A549 (cell line): ENCODE measurements around the gene RNPS1. TPM values are rescaled to one million over a fixed set of nuclear protein-coding genes. Genes with fewer than 3 reads are reported as not detected.

Experiments used
- ATAC-seq, 2 experiments: fragments of 200-7000 bp in 1 of 2; fragments of >200 bp in 1 of 2; cut with Nextera tagmentation in 1 of 2; cut with Tn5 transposase in 1 of 2; 3 replicates each; pipeline versions ENCODE4 v1.8.0 to v1.9.1; 2018 to 2020; ENCODE audit warnings: mild to moderate bottlenecking in 1 of 2, moderate library complexity in 1 of 2
- CTCF ChIA-PET: fragments of 300-600 bp; sonication (Branson Sonifier 250); formaldehyde crosslinking; extraction: SDS; loops from one replicate; lab custom pipeline; 2021; ENCODE audit warnings: antibody characterized with exemption, inconsistent platforms; lab: Yijun Ruan, JAX
- POLR2A ChIA-PET: fragments of 350-600 bp; formaldehyde crosslinking; extraction: SDS; loops from one replicate; lab custom pipeline; 2021; ENCODE audit warnings: antibody characterized with exemption, inconsistent platforms; lab: Yijun Ruan, JAX
- DNase-seq, 2 experiments: peaks; one replicate each; pipeline versions ENCODE4 v3.0.0 to v3.0.0-alpha.2; 2011 to 2016; ENCODE audit warnings: low read depth in 1 of 2, low spot score in 1 of 2
- FAIRE-seq: peaks from 2 replicates; lab custom pipeline; 2011; peaks lifted over from hg19 to GRCh38; lab: Jason Lieb, UNC
- H3K27ac ChIP-seq, 2 experiments: fragments of >200 bp; sonication (Bioruptor Twin); formaldehyde crosslinking; 3 replicates each; pipeline ENCODE4 v1.5.1; 2016 to 2017
- H3K4me1 ChIP-seq: fragments of >200 bp; sonication (Bioruptor Twin); formaldehyde crosslinking; 3 replicates; pipeline ENCODE4 v1.6.1; 2016
- H3K4me2 ChIP-seq: fragments of >200 bp; sonication (Bioruptor Twin); formaldehyde crosslinking; 3 replicates; pipeline ENCODE4 v1.6.1; 2016
- H3K4me3 ChIP-seq: fragments of >200 bp; sonication (Bioruptor Twin); formaldehyde crosslinking; 3 replicates; pipeline ENCODE4 v1.5.1; 2016
- H3K9me3 ChIP-seq: fragments of >200 bp; sonication (Bioruptor Twin); formaldehyde crosslinking; 3 replicates; pipeline ENCODE4 v1.6.1; 2016
- CBX2 ChIP-seq: fragments of 200-600 bp; sonication (generic); IDR thresholded peaks from 2 replicates; pipeline ENCODE4 v1.6.1; 2016; ENCODE audit warnings: low read depth, mild to moderate bottlenecking, borderline replicate concordance
- EHF ChIP-seq: fragments of 250-450 bp; sonication (Bioruptor Pico); IDR thresholded peaks from 2 replicates; pipeline ENCODE4 v1.5.0; 2020; ENCODE audit warnings: mild to moderate bottlenecking
- EHMT2 ChIP-seq: fragments of 200-600 bp; sonication (generic); IDR thresholded peaks from 2 replicates; pipeline ENCODE4 v1.6.1; 2016; ENCODE audit warnings: antibody characterized with exemption, low read depth, mild to moderate bottlenecking, moderate library complexity
- EP300 ChIP-seq, 2 experiments: fragments of >200 bp; sonication (Bioruptor Twin); formaldehyde crosslinking; IDR thresholded peaks; 2 replicates in 1 of 2; 3 replicates in 1 of 2; pipeline ENCODE4 v1.6.1; 2016 to 2017
- FOSB ChIP-seq: fragments of 250-450 bp; sonication (Bioruptor Pico); IDR thresholded peaks from 2 replicates; pipeline ENCODE4 v1.5.0; 2020; ENCODE audit warnings: mild to moderate bottlenecking, moderate library complexity
- JUN ChIP-seq, 2 experiments: fragments of >200 bp; sonication (Bioruptor Twin); formaldehyde crosslinking; IDR thresholded peaks; 2 replicates in 1 of 2; 3 replicates in 1 of 2; pipeline ENCODE4 v1.6.1; 2016 to 2017
- KDM1A ChIP-seq: fragments of 200-600 bp; sonication (generic); IDR thresholded peaks from 2 replicates; pipeline ENCODE4 v1.6.1; 2016; ENCODE audit warnings: low read depth, mild to moderate bottlenecking
- MAFK ChIP-seq: fragments of 450-650 bp; IDR thresholded peaks from 2 replicates; pipeline ENCODE4 v1.6.1; 2014; ENCODE audit not compliant: partially characterized antibody
- MYC ChIP-seq: IDR thresholded peaks from 2 replicates; pipeline ENCODE4 v1.6.1; 2012; ENCODE audit warnings: mild to moderate bottlenecking, inconsistent platforms, low read length, improper control_type of control experiment, borderline replicate concordance
- NFE2L2 ChIP-seq: fragments of 150-350 bp; conservative IDR thresholded peaks from 2 replicates; pipeline ENCODE4 v1.6.1; 2014; ENCODE audit warnings: low read length
- NPAS2 ChIP-seq: fragments of 250-450 bp; sonication (Bioruptor Pico); IDR thresholded peaks from 2 replicates; pipeline ENCODE4 v1.8.0; 2022; ENCODE audit warnings: mild to moderate bottlenecking, moderate library complexity, borderline replicate concordance
- NR3C1 ChIP-seq: fragments of >200 bp; sonication (Bioruptor Twin); formaldehyde crosslinking; IDR thresholded peaks from 3 replicates; pipeline ENCODE4 v1.6.1; 2017
- PHF8 ChIP-seq: fragments of 200-600 bp; sonication (generic); IDR thresholded peaks from 2 replicates; pipeline ENCODE4 v1.6.1; 2016; ENCODE audit warnings: low read depth, mild to moderate bottlenecking, antibody characterized with exemption, moderate library complexity, borderline replicate concordance
- POLR2A ChIP-seq: IDR thresholded peaks from 2 replicates; pipeline ENCODE4 v1.6.1; 2012; ENCODE audit warnings: mild to moderate bottlenecking, low read length
- SMC3 ChIP-seq: fragments of >200 bp; sonication (Bioruptor Twin); formaldehyde crosslinking; IDR thresholded peaks from 3 replicates; pipeline ENCODE4 v1.6.1; 2018; ENCODE audit warnings: inconsistent platforms
- SREBF2 ChIP-seq: fragments of 450-650 bp; IDR thresholded peaks from 2 replicates; pipeline ENCODE4 v1.6.1; 2014; ENCODE audit warnings: mild to moderate bottlenecking, moderate library complexity
- TFCP2L1 ChIP-seq: fragments of 250-450 bp; sonication (Bioruptor Pico); IDR thresholded peaks from 2 replicates; pipeline ENCODE4 v1.5.0; 2021; ENCODE audit warnings: mild to moderate bottlenecking
- TP53 ChIP-seq: fragments of 250-450 bp; sonication (Bioruptor Pico); IDR thresholded peaks from 2 replicates; pipeline ENCODE4 v1.5.0; 2021; ENCODE audit warnings: mild to moderate bottlenecking, moderate library complexity
- ZC3H11A ChIP-seq: fragments of 450-650 bp; IDR thresholded peaks from 2 replicates; pipeline ENCODE4 v1.6.1; 2014; ENCODE audit warnings: antibody characterized with exemption, mild to moderate bottlenecking
- ZFP36 ChIP-seq: fragments of 450-650 bp; IDR thresholded peaks from 2 replicates; pipeline ENCODE4 v1.6.1; 2014; ENCODE audit warnings: borderline replicate concordance; ENCODE audit not compliant: partially characterized antibody
- ZNF302 ChIP-seq: fragments of 250-450 bp; sonication (Bioruptor Pico); IDR thresholded peaks from 2 replicates; pipeline ENCODE4 v1.9.0; 2021; ENCODE audit warnings: inconsistent platforms, mild to moderate bottlenecking, moderate library complexity
- WGBS: methylation state at CpG from one replicate; pipeline ENCODE4 v1.1.6; 2017; ENCODE audit errors: missing lambda C conversion rate; 5-methylcytosine and 5-hydroxymethylcytosine counted together
- polyA plus RNA-seq, 4 experiments: library from polyadenylated mRNA; depleted of rRNA in 3 of 4; stranded (reverse); fragments of >200 nt; fragmentation: RNase III in 1 of 4; extraction: RNeasy Plus Mini Kit Qiagen cat#74134 plus additional on column Dnase treatment in 1 of 4; gene quantifications; 2 replicates in 3 of 4; 3 replicates in 1 of 4; pipeline ENCODE4 v1.2.3, GENCODE V29; 2011 to 2017
- TF ChIP-seq, protein P1 (sequence below): fragments of >200 bp; sonication (Bioruptor Twin); formaldehyde crosslinking; IDR thresholded peaks from 3 replicates; pipeline ENCODE4 v1.5.1; 2016
- TF ChIP-seq, protein P2 (sequence below): fragments of 250-450 bp; sonication (Bioruptor Pico); IDR thresholded peaks from 2 replicates; pipeline ENCODE4 v1.5.0; 2021; ENCODE audit warnings: mild to moderate bottlenecking, moderate library complexity, borderline replicate concordance
- TF ChIP-seq, protein P3 (sequence below): fragments of >200 bp; sonication (Bioruptor Twin); formaldehyde crosslinking; IDR thresholded peaks from 2 replicates; pipeline ENCODE4 v1.6.1; 2016
- TF ChIP-seq, protein P4 (sequence below): fragments of >200 bp; sonication (Bioruptor Twin); formaldehyde crosslinking; IDR thresholded peaks from 3 replicates; pipeline ENCODE4 v1.6.1; 2016

The RNPS1 gene
- polyA plus RNA-seq, 2 of the 4 experiments (the other 2 are of a cell fraction): 183 to 200 TPM

DNA sequence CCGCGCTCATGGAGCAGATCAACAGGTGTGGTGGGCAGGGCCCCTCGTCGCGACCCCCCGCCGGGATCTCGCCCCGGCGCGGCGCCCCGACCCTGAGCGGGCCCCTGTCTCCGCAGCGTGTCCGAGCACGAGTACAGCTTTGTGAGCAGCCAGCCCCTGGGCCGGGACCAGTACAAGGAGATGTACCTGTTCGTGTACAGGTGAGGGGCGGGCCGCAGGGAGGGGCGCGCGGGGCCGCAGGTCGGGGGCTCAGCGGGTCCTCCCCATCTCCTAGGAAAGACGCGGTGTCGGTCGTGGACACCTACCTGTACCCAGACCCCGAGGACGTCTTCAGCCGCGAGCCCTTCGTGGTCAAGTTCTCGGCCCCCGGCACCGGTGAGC lies 30.8 kb downstream of the RNPS1 start:
- DNase-seq: no peak
- FAIRE-seq: no peak
- Histone ChIP-seq H3K27ac (no peak overlapping the region), H3K4me3 (no peak overlapping the region), H3K4me1 (no peaks in the 10 kb centered on the region), H3K4me2 (no peak overlapping the region), H3K9me3 (no peaks in the 10 kb centered on the region)
- WGBS: 90% methylated on average over 10 of the region's 40 CpGs
- CTCF ChIA-PET: interaction anchor here (0.7 to 1.2 kb wide), 2 partner anchors 22 to 42 kb away, joined by 3 read pairs; no protein-coding TSS in a partner anchor
- no peak for ATAC-seq
- POLR2A ChIA-PET: interaction anchor here (0.9 kb wide), 1 partner anchor 11 kb away, joined by 3 read pairs; no protein-coding TSS in a partner anchor
- TF ChIP-seq ZC3H11A (no peak), JUN (IDR thresholded peaks at IDR 0.05) (peak in 1 of 2 experiments; percentile 3; a peak in 1 of 5 replicates), PHF8 (no peak)

DNA sequence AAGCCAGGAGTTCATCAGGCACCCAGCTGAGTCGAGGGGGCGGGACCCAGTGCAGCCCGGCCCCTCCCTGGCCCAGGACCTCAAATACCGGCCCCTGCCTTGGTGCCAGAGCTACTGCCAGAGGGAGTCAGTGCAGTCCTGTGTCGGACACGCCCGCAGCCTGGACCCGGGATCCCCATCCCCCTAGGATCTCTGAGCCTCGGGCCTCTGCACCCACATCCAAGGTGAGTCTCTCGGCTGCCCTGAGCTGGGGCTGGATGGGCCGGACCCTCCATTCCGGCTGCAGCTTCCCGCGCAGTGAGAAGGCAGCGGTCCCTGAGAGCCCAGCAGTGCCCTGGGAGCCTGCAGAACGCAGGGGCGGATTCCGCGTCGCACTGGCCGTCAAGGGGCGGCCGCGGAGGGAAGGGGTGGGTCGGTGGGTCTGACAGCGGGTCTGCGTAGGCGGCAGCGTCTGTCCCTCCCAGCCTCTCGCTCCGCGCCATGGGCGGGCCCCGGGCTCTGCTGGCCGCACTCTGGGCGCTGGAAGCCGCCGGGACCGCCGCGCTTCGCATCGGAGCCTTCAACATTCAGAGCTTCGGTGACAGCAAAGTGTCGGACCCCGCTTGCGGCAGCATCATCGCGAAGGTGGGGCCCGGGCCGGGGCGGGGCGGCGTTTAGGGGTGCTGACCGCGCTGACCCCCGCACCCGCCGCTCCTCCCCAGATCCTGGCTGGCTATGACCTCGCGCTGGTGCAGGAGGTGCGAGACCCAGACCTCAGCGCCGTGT lies 31.4 kb downstream of the RNPS1 start, which contains the start of gene DNASE1L2:
TSS of gene DNASE1L2 (plus strand) at position 108 of the 765 bp plus-strand sequence. CDS start at position 481, 373 bp downstream.
- 91% methylated on average over 53 of the region's 64 CpGs for WGBS
- no peak for TF ChIP-seq NFE2L2
- no peak for TF ChIP-seq NR3C1
- TF ChIP-seq, protein P1, sequence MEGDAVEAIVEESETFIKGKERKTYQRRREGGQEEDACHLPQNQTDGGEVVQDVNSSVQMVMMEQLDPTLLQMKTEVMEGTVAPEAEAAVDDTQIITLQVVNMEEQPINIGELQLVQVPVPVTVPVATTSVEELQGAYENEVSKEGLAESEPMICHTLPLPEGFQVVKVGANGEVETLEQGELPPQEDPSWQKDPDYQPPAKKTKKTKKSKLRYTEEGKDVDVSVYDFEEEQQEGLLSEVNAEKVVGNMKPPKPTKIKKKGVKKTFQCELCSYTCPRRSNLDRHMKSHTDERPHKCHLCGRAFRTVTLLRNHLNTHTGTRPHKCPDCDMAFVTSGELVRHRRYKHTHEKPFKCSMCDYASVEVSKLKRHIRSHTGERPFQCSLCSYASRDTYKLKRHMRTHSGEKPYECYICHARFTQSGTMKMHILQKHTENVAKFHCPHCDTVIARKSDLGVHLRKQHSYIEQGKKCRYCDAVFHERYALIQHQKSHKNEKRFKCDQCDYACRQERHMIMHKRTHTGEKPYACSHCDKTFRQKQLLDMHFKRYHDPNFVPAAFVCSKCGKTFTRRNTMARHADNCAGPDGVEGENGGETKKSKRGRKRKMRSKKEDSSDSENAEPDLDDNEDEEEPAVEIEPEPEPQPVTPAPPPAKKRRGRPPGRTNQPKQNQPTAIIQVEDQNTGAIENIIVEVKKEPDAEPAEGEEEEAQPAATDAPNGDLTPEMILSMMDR: no peak
- TF ChIP-seq POLR2A: 0 out of 2 replicates have a peak, but pooled peaks have one; percentile 1
- no peak for TF ChIP-seq SREBF2
- peak; percentile 52; the same call in 1 of the 2 replicates for TF ChIP-seq TP53 (CRISPR knock-in tag)
- TF ChIP-seq EHMT2: no peak
- TF ChIP-seq JUN (IDR thresholded peaks at IDR 0.05): 0 out of 5 replicates have a peak, but pooled peaks of 1 of the 2 experiments have one; percentile 2
- no peak for TF ChIP-seq MYC
- TF ChIP-seq NPAS2 (CRISPR knock-in tag): no peak
- TF ChIP-seq CBX2: no peak
- TF ChIP-seq EHF (CRISPR knock-in tag): no peak
- no peak for TF ChIP-seq MAFK
- TF ChIP-seq, protein P2, sequence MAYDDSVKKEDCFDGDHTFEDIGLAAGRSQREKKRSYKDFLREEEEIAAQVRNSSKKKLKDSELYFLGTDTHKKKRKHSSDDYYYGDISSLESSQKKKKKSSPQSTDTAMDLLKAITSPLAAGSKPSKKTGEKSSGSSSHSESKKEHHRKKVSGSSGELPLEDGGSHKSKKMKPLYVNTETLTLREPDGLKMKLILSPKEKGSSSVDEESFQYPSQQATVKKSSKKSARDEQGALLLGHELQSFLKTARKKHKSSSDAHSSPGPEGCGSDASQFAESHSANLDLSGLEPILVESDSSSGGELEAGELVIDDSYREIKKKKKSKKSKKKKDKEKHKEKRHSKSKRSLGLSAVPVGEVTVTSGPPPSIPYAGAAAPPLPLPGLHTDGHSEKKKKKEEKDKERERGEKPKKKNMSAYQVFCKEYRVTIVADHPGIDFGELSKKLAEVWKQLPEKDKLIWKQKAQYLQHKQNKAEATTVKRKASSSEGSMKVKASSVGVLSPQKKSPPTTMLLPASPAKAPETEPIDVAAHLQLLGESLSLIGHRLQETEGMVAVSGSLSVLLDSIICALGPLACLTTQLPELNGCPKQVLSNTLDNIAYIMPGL (CRISPR knock-in tag): no peak
- no peak for TF ChIP-seq SMC3
- TF ChIP-seq, protein P3, sequence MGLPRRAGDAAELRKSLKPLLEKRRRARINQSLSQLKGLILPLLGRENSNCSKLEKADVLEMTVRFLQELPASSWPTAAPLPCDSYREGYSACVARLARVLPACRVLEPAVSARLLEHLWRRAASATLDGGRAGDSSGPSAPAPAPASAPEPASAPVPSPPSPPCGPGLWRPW: no peak
- TF ChIP-seq TFCP2L1 (CRISPR knock-in tag): no peak
- TF ChIP-seq PHF8: no peak
- no peak for TF ChIP-seq EP300 (IDR thresholded peaks at IDR 0.05)
- TF ChIP-seq FOSB (CRISPR knock-in tag): no peak
- no peak for TF ChIP-seq ZFP36
- no peak for TF ChIP-seq ZC3H11A
- TF ChIP-seq, protein P4, sequence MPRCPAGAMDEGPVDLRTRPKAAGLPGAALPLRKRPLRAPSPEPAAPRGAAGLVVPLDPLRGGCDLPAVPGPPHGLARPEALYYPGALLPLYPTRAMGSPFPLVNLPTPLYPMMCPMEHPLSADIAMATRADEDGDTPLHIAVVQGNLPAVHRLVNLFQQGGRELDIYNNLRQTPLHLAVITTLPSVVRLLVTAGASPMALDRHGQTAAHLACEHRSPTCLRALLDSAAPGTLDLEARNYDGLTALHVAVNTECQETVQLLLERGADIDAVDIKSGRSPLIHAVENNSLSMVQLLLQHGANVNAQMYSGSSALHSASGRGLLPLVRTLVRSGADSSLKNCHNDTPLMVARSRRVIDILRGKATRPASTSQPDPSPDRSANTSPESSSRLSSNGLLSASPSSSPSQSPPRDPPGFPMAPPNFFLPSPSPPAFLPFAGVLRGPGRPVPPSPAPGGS: no peak
- TF ChIP-seq ZNF302 (CRISPR knock-in tag): no peak
- TF ChIP-seq KDM1A: no peak
- Histone ChIP-seq H3K27ac (0 out of 6 replicates have a peak within 1 kb of the TSS, but pooled peaks of 1 of the 2 experiments have one; percentile 7), H3K4me1 (no peaks in the 10 kb centered on the region), H3K4me3 (no peak within 1 kb of the TSS), H3K9me3 (no peaks in the 10 kb centered on the region), H3K4me2 (no peak within 1 kb of the TSS)
- FAIRE-seq (no peak), ATAC-seq (peak; percentile 25 to 57), DNase-seq (peak in 1 of 2 experiments; percentile 52)
- ChIA-PET CTCF (interaction anchor here (0.9 to 1.2 kb wide), 2 partner anchors 8 to 41 kb away, joined by 3 read pairs; no protein-coding TSS in a partner anchor), POLR2A (interaction anchor here (0.9 to 1.3 kb wide), 2 partner anchors 15 to 81 kb away, joined by 3 to 4 read pairs; partner anchors contain the start of genes ECI1 and TRAF7)
